T-cell (primary cell): ENCODE data around the gene PDP2. TPM values are rescaled to one million over a fixed set of nuclear protein-coding genes. Genes with fewer than 3 reads are reported as not detected.

Experiments
- ATAC-seq, 4 experiments: fragments of 200-7000 bp in 3 of 4; fragments of 150-1000 bp in 1 of 4; cut with Tn5 transposase; replicated peaks in 1 of 4; 1 replicate in 3 of 4; 2 replicates in 1 of 4; pipeline ENCODE4 v1.10.0; 2021; ENCODE audit warnings: moderate library complexity in 3 of 4, mild to moderate bottlenecking in 2 of 4, moderate number of reproducible peaks in 1 of 4
- CTCF ChIA-PET, 2 donors: fragments of 300-600 bp; sonication (Branson Sonifier 250); formaldehyde crosslinking; loops; one replicate each; lab custom pipeline; 2022; ENCODE audit warnings: antibody characterized with exemption in 2 of 2; lab: Charles Lee
- POLR2A ChIA-PET, 2 donors: fragments of 300-600 bp; sonication (Branson Sonifier 250); formaldehyde crosslinking; loops; one replicate each; lab custom pipeline; 2022; ENCODE audit warnings: antibody characterized with exemption in 2 of 2; lab: Charles Lee
- DNase-seq, 35 experiments: peaks; one replicate each; pipeline versions ENCODE4 v3.0.0 to v3.0.0-alpha.2; 2013 to 2023
- H3K27ac ChIP-seq: one replicate; pipeline ENCODE4 v1.5.1; 2013; ENCODE audit warnings: low read length
- H3K27me3 ChIP-seq, 2 experiments: replicated peaks in 1 of 2; 1 replicate in 1 of 2; 2 replicates in 1 of 2; pipeline versions ENCODE4 v1.6.1 to v1.7.0; 2013; ENCODE audit warnings: low read length in 1 of 2, mixed read lengths in 1 of 2; ENCODE audit not compliant: control insufficient read depth in 2 of 2, insufficient read depth in 2 of 2; ENCODE audit errors: extremely low read depth in 1 of 2
- H3K36me3 ChIP-seq, 2 donors: 1 replicate in 1 of 2; 2 replicates in 1 of 2; pipeline versions ENCODE4 v1.6.1 to v1.7.0; 2013; ENCODE audit warnings: low read length in 1 of 2; ENCODE audit not compliant: control insufficient read depth in 2 of 2, insufficient read depth in 1 of 2; ENCODE audit errors: extremely low read depth in 1 of 2
- H3K4me1 ChIP-seq, 2 experiments: 1 replicate in 1 of 2; 2 replicates in 1 of 2; pipeline versions ENCODE4 v1.6.1 to v1.7.0; 2013; ENCODE audit warnings: low read length in 2 of 2, mixed read lengths in 1 of 2; ENCODE audit not compliant: insufficient read depth in 2 of 2, control insufficient read depth in 1 of 2; ENCODE audit errors: extremely low read depth in 1 of 2
- H3K4me3 ChIP-seq, 2 donors: 1 replicate in 1 of 2; 2 replicates in 1 of 2; pipeline versions ENCODE4 v1.5.1 to v1.7.0; 2013; ENCODE audit warnings: mild to moderate bottlenecking in 2 of 2, low read length in 1 of 2, moderate library complexity in 1 of 2; ENCODE audit not compliant: control insufficient read depth in 1 of 2; ENCODE audit errors: extremely low read depth in 1 of 2
- H3K9me3 ChIP-seq: 2 replicates; pipeline ENCODE4 v1.7.0; 2013
- H3K27ac Mint-ChIP-seq, 2 donors: one replicate each; pipeline ENCODE4 v1.8.0; 2020 to 2021; ENCODE audit warnings: mild to moderate bottlenecking in 2 of 2, mixed read lengths in 2 of 2
- H3K27me3 Mint-ChIP-seq, 2 donors: one replicate each; pipeline ENCODE4 v1.8.0; 2021 to 2022; ENCODE audit warnings: mixed read lengths in 2 of 2
- H3K36me3 Mint-ChIP-seq: one replicate; pipeline ENCODE4 v1.8.0; 2021; ENCODE audit warnings: mixed read lengths
- H3K4me1 Mint-ChIP-seq, 3 donors: one replicate each; pipeline ENCODE4 v1.8.0; 2020 to 2022; ENCODE audit warnings: mixed read lengths in 3 of 3, mild to moderate bottlenecking in 1 of 3
- H3K4me3 Mint-ChIP-seq, 3 donors: one replicate each; pipeline ENCODE4 v1.8.0; 2020 to 2022; ENCODE audit warnings: mild to moderate bottlenecking in 3 of 3, mixed read lengths in 3 of 3, moderate library complexity in 3 of 3
- H3K9me3 Mint-ChIP-seq, 3 donors: one replicate each; pipeline ENCODE4 v1.8.0; 2020 to 2022; ENCODE audit warnings: mixed read lengths in 3 of 3
- WGBS: methylation state at CpG from one replicate; pipeline ENCODE4 v1.1.5; 2013; ENCODE audit warnings: missing lambda C conversion rate; ENCODE audit not compliant: insufficient coverage; 5-methylcytosine and 5-hydroxymethylcytosine counted together
- total RNA-seq, 35 experiments: library from RNA in 6 of 35; stranded (reverse) in 6 of 35; fragments of 120-200 nt in 1 of 35; gene quantifications; one replicate each; pipeline versions ENCODE4 v1.2.1 to v1.2.4 and lab custom pipeline; 2013 to 2026

PDP2 gene
- total RNA-seq, 5 donors from 2014 or later (not counting 1 experiment from before 2014, with no cell fraction given) = 7.1 to 16.5 (median 12.5) TPM

GRCh38 chr16:66841366-66841765 is 38.9 kb upstream of the PDP2 start:
- peaks cover 44 to 46% of the 10 kb centered on the region in 2 donors for H3K27me3 Mint-ChIP-seq
- no peak for ATAC-seq

DNA sequence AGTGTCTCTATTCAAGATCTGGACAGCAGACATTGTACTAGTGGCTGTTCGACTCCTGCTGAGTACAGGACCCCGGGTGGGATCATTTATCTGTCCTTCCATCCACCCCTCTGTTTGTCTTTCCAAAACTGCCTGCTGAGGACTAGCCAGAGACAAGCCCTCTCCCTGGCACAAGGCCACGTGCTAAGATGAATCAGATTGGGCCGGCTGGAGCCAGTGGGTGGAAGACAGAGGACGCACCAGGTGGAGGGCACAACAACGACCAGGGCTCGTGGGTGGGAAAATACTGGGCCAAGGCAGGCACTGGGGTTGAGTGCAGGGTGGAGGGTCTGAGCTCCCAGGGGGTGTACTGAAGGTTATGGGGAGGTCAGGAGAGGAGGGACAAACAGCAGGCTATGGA is 37.5 kb upstream of the PDP2 start:
- no peak for DNase-seq
- POLR2A ChIA-PET = no interaction called here
- H3K27me3 Mint-ChIP-seq = peaks cover 43 to 45% of the 10 kb centered on the region in 2 donors

More at GRCh38 chr16:66841366-66841765, 38.9 kb upstream of the PDP2 start:
- H3K4me3 ChIP-seq = no peak overlapping the region
- peaks cover 2 to 41% of the 10 kb centered on the region in 2 experiments for H3K27me3 ChIP-seq
- 100% methylated on average over 1 of the region's 4 CpGs for WGBS
- peaks cover 0 to 6% of the 10 kb centered on the region in 2 experiments for H3K4me1 ChIP-seq
- no peak overlapping the region for H3K27ac ChIP-seq
- H3K36me3 Mint-ChIP-seq = no peaks in the 10 kb centered on the region
- CTCF ChIA-PET = no interaction called here
- no peak overlapping the region for H3K4me3 Mint-ChIP-seq
- no peak for DNase-seq
- H3K36me3 ChIP-seq = no peaks in the 10 kb centered on the region
- no peaks in the 10 kb centered on the region for H3K9me3 Mint-ChIP-seq
- no peaks in the 10 kb centered on the region for H3K9me3 ChIP-seq
- H3K4me1 Mint-ChIP-seq = peaks cover 5 to 10% (median 6%) of the 10 kb centered on the region in 3 donors
- no peak overlapping the region for H3K27ac Mint-ChIP-seq
- POLR2A ChIA-PET = no interaction called here

DNA sequence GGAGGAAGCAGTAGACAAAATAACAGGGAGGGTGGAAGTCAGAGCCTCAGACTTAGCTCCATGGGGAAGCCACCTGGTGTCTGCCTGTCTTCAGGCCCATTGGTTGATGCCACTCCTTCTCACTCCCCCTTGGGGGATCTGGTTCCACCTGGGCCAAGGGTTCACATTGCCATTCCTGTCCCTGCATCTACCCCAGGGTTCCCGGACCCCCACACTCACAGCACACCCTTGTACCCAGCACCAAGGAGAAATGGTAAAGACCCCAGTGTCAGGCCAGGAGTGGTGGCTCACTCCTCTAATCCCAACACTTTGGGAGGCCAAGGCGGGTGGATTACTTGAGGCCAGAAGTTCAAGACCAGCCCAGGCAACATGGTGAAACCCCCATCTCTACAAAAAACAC is 37.1 kb upstream of the PDP2 start:
- Mint-ChIP-seq H3K27ac (no peak overlapping the region), H3K9me3 (no peaks in the 10 kb centered on the region), H3K36me3 (no peaks in the 10 kb centered on the region), H3K4me1 (peaks cover 5 to 10% (median 6%) of the 10 kb centered on the region in 3 donors), H3K4me3 (peak overlapping the region in 1 of 3 donors; percentile 74), H3K27me3 (peaks cover 42 to 47% of the 10 kb centered on the region in 2 donors)
- Histone ChIP-seq H3K4me3 (no peak overlapping the region), H3K9me3 (no peaks in the 10 kb centered on the region), H3K27me3 (peaks cover 2 to 47% of the 10 kb centered on the region in 2 experiments), H3K36me3 (no peaks in the 10 kb centered on the region), H3K27ac (no peak overlapping the region), H3K4me1 (peaks cover 0 to 6% of the 10 kb centered on the region in 2 experiments)
- WGBS = 100% methylated on average over 1 of the region's 2 CpGs
- ATAC-seq (no peak), DNase-seq (no peak)
- ChIA-PET POLR2A (no interaction called here), CTCF (interaction anchor here in 1 of 2 donors (0.6 to 1.4 kb wide), 2 partner anchors 13 to 338 kb away, joined by 5 read pairs; partner anchors contain the start of gene NAE1)

More for the DNA sequence above, 37.5 kb upstream of the PDP2 start:
- CTCF ChIA-PET = interaction anchor here in 1 of 2 donors (0.6 to 1.4 kb wide), 2 partner anchors 12 to 338 kb away, joined by 5 read pairs; partner anchors contain the start of gene NAE1
- no peak overlapping the region for H3K4me3 ChIP-seq
- Mint-ChIP-seq H3K4me1 (peaks cover 5 to 10% (median 6%) of the 10 kb centered on the region in 3 donors), H3K27ac (no peak overlapping the region), H3K4me3 (peak overlapping the region in 1 of 3 donors; percentile 74), H3K36me3 (no peaks in the 10 kb centered on the region), H3K9me3 (no peaks in the 10 kb centered on the region)
- H3K4me1 ChIP-seq = peaks cover 0 to 6% of the 10 kb centered on the region in 2 experiments
- H3K27me3 ChIP-seq = peaks cover 2 to 46% of the 10 kb centered on the region in 2 experiments
- no peaks in the 10 kb centered on the region for H3K36me3 ChIP-seq
- no peaks in the 10 kb centered on the region for H3K9me3 ChIP-seq
- WGBS = 84% methylated on average over 7 of the region's 7 CpGs
- no peak overlapping the region for H3K27ac ChIP-seq
- ATAC-seq = no peak

DNA sequence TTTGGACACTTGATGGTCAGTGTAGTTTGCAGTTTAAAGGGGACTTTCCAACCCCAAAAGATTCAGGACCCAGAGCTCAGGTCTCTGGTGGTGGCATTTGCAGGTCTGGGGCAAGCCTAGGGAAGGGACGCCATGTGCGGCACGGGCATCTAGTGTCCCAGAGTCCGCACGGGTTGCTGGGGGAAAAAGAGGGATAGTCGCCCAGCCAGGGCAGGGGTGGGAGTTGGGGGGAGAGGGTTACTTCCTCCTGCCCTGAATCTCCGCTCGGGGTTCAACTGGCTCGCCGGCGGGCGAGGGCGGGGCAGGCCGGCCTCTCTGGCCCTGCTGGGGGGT is 36.3 kb upstream of the PDP2 start:
- peaks cover 38 to 48% of the 10 kb centered on the region in 2 donors for H3K27me3 Mint-ChIP-seq

GRCh38 chr16:66844342-66845079 is 35.8 kb upstream of the PDP2 start, which contains the start of gene CA7:
TSS of gene CA7 (plus strand) at chr16:66844414. CDS start at chr16:66844488, 74 bp downstream.
- no peaks in the 10 kb centered on the region for H3K36me3 Mint-ChIP-seq
- CTCF ChIA-PET = interaction anchor here in 1 of 2 donors (1.4 kb wide), 1 partner anchor 14 kb away, joined by 4 read pairs; the partner anchor contains the start of gene NAE1
- H3K4me3 Mint-ChIP-seq = peak within 1 kb of the TSS; percentile 49 to 74 (median 58)
- POLR2A ChIA-PET = interaction anchor here in 1 of 2 donors (0.7 kb wide), 1 partner anchor 271 kb away, joined by 7 read pairs; no protein-coding TSS in a partner anchor
- Histone ChIP-seq H3K36me3 (no peaks in the 10 kb centered on the region), H3K27me3 (peaks cover 2 to 50% of the 10 kb centered on the region in 2 experiments), H3K9me3 (no peaks in the 10 kb centered on the region), H3K4me1 (peaks cover 0 to 6% of the 10 kb centered on the region in 2 experiments), H3K4me3 (peak within 1 kb of the TSS in 1 of 2 donors; percentile 46), H3K27ac (no peak within 1 kb of the TSS)
- peak in 2 of 4 experiments; percentile 32 to 48 for ATAC-seq
- 6% methylated on average over 77 of the region's 79 CpGs for WGBS
- peaks cover 5 to 10% (median 6%) of the 10 kb centered on the region in 3 donors for H3K4me1 Mint-ChIP-seq
- H3K27me3 Mint-ChIP-seq = peaks cover 38 to 46% of the 10 kb centered on the region in 2 donors
- no peak for DNase-seq
- no peak within 1 kb of the TSS for H3K27ac Mint-ChIP-seq
- H3K9me3 Mint-ChIP-seq = no peaks in the 10 kb centered on the region

More for the DNA sequence above, 36.3 kb upstream of the PDP2 start:
- no peak overlapping the region for H3K4me3 ChIP-seq
- H3K36me3 Mint-ChIP-seq = no peaks in the 10 kb centered on the region
- no peaks in the 10 kb centered on the region for H3K9me3 ChIP-seq
- H3K9me3 Mint-ChIP-seq = no peaks in the 10 kb centered on the region
- H3K4me1 Mint-ChIP-seq = peaks cover 5 to 10% (median 6%) of the 10 kb centered on the region in 3 donors
- DNase-seq (no peak), ATAC-seq (no peak)
- POLR2A ChIA-PET = no interaction called here
- peaks cover 0 to 6% of the 10 kb centered on the region in 2 experiments for H3K4me1 ChIP-seq
- H3K27ac ChIP-seq = no peak overlapping the region
- no peak overlapping the region for H3K27ac Mint-ChIP-seq
- no peaks in the 10 kb centered on the region for H3K36me3 ChIP-seq
- peaks cover 2 to 50% of the 10 kb centered on the region in 2 experiments for H3K27me3 ChIP-seq
- CTCF ChIA-PET = interaction anchor here in 1 of 2 donors (1.4 kb wide), 1 partner anchor 13 kb away, joined by 5 read pairs; the partner anchor contains the start of gene NAE1
- H3K4me3 Mint-ChIP-seq = peak overlapping the region; percentile 49 to 74 (median 58)
- WGBS = 90% methylated on average over 2 of the region's 14 CpGs

- Histone ChIP-seq H3K9me3 (no peaks in the 10 kb centered on the region), H3K27me3 (peaks cover 2 to 50% of the 10 kb centered on the region in 2 experiments), H3K4me1 (peaks cover 0 to 6% of the 10 kb centered on the region in 2 experiments), H3K4me3 (no peak overlapping the region), H3K27ac (no peak overlapping the region), H3K36me3 (no peaks in the 10 kb centered on the region)
- POLR2A ChIA-PET = interaction anchor here in 1 of 2 donors (0.7 kb wide), 1 partner anchor 272 kb away, joined by 7 read pairs; no protein-coding TSS in a partner anchor
- CTCF ChIA-PET = interaction anchor here in 1 of 2 donors (1.4 kb wide), 1 partner anchor 14 kb away, joined by 4 read pairs; the partner anchor contains the start of gene NAE1
- no peak for DNase-seq
- no peaks in the 10 kb centered on the region for H3K36me3 Mint-ChIP-seq
- peak overlapping the region in 2 of 3 donors; percentile 34 to 74 for H3K4me3 Mint-ChIP-seq
- H3K27me3 Mint-ChIP-seq = peaks cover 35 to 46% of the 10 kb centered on the region in 2 donors
- no peak for ATAC-seq
- H3K4me1 Mint-ChIP-seq = peaks cover 5 to 10% (median 6%) of the 10 kb centered on the region in 3 donors
- 14% methylated on average over 8 of the region's 10 CpGs for WGBS
- no peaks in the 10 kb centered on the region for H3K9me3 Mint-ChIP-seq
- H3K27ac Mint-ChIP-seq = no peak overlapping the region
Measured at GRCh38 chr16:66845080-66845410, 35.3 kb upstream of the PDP2 start.
